CD4-positive, alpha-beta T cell treated with Interleukin-15 for 4 hours (primary cell): Measurements from ENCODE around the gene EYA4.

Experiments used
- DNase-seq: peaks from one replicate; pipeline ENCODE4 v3.0.0-alpha.2; 2020; ENCODE audit warnings: low spot score

EYA4 gene

GRCh38 chr6:133456944-133457343 is 215.8 kb downstream of the EYA4 start:
- no peak for DNase-seq

DNA sequence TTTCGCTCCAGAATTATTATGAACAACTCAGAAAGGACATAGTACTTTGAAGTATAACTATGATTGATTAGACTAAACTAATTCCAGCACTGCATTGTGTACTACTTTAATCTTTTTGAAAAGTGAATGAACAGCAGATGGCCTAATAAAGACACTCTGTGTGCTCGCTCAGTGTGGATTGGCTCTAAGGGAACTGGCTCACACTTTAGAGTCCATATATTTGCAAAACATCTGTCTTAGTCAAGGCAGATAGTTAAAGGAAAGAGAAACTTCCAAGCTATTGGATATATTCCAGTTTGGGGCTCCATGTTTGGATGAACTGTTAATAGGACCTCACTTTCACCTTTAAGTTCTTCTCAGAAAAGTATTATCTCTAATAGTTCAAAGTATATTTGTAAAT is 218.9 kb downstream of the EYA4 start:
- DNase-seq, result no peak

GRCh38 chr6:133463790-133464189 is 222.6 kb downstream of the EYA4 start:
- no peak for DNase-seq

GRCh38 chr6:133466680-133467079 is 225.5 kb downstream of the EYA4 start:
- DNase-seq, result no peak

DNA sequence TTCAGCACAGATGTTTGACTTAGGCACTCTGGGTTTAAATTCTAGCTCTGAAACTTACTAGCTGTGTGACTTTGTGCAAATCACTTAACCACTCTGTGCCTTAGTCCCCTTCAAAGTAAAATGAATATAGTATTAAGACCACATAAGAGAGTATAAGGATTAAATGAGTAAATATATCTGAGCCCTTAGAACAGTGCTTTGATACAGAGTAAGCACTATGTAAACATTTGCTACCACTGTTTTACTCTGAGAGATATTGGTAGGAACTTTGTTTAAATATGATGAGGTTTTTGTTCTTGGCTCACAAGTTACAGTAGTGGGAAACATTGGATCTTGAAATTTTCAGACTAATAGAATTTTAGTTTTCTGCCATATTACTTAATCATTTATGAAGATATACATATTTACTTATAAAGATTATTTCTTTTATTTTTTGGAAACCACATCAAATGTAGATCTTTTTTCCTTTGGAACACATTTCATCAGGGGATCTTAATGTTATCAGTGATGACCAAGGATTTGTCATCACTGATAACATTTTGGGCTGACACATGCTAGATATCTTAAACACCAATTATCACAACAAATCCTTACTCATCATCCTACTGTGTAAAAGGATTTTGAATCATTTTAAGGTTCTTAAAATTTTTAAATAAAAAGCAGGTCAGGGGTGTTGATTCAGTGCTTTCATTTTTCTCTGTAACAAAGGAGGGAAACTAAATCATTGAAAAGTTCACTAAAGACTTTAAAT is 226.2 kb downstream of the EYA4 start:
- no peak for DNase-seq

GRCh38 chr6:133467982-133468380 is 226.8 kb downstream of the EYA4 start:
- no peak for DNase-seq

DNA sequence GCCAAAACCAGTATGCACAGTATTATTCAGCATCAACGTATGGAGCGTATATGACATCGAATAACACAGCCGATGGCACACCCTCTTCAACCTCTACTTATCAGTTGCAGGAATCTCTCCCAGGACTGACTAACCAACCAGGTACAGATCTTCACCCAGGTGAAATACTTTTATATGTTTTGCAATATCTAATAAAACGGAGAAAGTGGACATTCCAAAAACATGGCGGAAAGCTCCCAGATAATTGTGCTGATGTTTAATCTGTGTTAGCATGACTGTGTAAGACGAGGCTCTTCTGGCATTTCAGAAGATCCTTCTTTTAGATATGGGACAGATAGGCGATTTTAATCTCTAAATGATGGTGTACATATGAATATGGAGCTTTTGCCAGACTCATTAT is 227.4 kb downstream of the EYA4 start:
- no peak for DNase-seq

- no peak for DNase-seq
Observed at GRCh38 chr6:133474516-133474915, 233.4 kb downstream of the EYA4 start.

GRCh38 chr6:133478673-133479072 is 237.5 kb downstream of the EYA4 start:
- DNase-seq, result no peak

- DNase-seq, result no peak
Observed at GRCh38 chr6:133487174-133487573, 246.0 kb downstream of the EYA4 start.

DNA sequence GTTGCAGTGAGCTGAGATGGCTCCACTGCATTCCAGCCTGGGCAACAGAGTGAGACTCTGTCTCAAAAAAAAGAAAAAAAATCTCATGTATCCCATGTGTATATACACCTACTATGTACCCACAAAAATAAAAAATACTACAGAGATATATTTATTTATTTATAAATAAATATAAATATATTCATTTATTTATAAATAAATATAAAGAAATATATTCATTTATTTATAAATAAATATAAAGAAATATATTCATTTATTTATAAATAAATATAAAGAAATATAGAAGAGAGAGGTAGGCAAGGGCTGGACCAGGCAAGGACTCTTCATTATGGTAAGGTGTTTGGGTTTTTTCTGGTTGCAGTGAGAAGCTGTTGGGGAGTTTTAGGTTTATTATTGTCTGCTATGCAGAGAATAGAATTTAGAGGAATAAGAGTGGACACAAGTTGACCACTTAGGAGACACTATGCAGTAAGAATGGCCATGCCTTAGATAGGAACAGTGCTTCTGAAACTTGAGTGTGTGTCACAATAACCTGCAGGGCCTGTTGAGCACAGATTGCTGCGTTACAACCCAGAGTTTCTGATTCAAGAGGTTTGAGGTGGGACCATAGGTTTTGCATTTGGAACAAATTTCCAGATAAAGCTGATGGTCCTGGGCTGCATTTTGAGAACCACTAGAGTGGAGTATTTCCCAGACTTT is 254.2 kb downstream of the EYA4 start:
- DNase-seq, result no peak

- DNase-seq, result no peak
Observed at GRCh38 chr6:133499662-133500061, 258.5 kb downstream of the EYA4 start.

DNA sequence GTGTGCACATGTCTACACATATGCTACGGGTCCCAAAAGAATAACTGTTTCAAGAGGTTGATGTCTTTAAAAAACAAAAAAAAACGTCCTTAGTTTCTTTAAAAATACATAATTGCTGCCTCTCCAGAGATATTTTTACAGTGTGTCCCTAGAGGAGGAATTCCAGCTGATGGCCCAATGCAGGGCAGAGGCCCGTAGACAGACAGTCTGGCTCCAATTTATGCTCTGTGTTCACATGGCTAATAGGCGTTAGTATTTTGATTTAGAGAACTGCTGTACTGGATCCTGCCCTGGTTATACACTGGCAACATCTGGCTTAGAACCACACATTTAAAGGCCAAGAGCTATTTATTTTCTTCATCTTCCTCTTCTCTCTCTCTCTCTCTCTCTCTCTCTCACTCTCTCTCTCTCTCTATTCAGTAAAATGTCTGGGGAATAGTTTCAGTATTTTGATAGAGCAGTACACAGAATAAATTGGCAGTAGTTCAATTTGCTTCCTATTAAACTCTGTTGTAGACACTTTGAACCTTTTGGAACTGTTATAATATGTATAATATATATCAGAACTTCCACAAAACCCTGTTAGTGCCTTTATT is 260.6 kb downstream of the EYA4 start:
- no peak for DNase-seq

GRCh38 chr6:133502441-133503335 is 261.5 kb downstream of the EYA4 start:
- no peak for DNase-seq

- DNase-seq, result no peak
Observed at GRCh38 chr6:133503336-133503729, 262.2 kb downstream of the EYA4 start.

DNA sequence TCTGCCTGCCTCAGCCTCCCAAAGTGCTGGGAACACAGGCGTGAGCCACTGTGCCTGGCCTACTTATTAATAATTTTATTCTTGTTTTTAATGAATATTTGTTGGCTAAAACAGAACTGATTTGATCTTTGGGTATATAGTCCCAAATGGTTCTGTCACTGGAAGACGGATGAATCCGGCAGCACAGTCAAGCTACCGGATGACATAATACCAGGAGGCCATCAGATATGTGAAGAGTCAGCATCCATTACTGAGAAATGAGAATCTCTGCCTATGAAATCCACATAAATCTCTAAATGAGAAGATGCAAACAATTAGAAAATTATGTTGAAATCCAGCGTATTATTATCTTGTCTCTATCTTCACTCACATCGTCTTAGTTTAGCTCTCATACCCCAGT is 263.0 kb downstream of the EYA4 start:
- no peak for DNase-seq

DNA sequence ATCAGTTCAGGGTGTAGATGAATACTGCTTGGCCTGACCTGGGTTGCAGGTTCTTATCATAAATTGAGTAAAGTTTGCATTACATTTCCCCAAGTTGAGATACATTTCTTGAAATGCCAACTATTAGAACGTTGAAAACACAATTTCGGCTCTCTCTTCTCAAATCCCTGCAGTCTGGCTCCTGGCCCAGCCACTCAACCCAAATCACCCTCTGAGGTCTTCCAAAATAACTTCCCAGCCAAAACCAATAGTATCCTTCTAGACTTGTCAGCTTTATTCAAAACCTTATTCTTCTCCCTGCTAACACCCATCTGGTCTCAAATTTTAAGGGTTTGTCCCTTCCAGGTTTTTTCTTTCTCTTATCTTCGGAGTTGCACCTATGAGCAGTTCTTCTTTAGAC is 263.6 kb downstream of the EYA4 start:
- no peak for DNase-seq

- no peak for DNase-seq
Observed at GRCh38 chr6:133505681-133506080, 264.5 kb downstream of the EYA4 start.

DNA sequence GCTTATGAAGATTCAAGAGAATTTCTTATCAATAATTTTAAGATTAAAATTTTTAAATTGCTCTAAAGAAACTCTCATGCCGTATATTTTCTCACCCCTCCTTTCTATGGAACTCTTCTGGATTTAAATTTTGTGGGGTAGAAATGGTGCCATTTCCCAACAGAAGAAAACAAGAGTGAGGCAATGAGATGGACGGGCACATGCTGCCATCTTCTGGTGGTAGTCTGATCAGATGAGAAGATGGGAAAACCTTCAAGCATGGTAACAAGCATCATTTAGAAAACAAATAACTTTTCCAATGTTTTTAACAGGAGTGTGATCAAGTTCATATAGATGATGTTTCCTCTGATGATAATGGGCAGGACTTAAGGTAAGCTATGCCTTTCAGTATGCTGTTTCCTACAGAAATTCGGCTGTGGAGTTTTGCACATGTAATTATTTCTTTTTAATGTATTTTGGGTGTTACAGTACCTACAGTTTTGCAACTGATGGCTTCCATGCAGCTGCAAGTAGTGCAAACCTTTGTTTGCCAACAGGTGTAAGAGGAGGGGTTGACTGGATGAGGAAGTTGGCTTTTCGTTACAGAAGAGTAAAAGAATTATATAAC is 271.4 kb downstream of the EYA4 start:
- DNase-seq, result no peak

DNA sequence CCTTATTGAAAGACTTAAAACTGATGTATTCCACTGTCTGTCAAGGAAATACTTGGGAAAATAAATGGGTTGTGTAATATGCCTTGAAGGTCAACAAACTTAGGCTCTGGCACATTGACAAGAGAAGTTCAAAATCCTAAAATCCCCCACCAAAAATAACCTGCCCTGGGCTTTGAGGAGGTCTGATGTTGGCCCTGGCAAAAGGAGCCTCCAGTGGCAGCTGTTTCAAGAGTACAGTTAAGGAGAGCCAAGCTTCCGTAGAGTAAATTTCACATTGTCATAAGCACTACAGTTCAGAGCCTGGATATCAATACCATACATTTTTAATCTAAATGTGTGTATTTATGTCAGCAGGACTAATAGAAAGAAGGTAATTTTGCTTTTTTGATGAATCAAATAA is 282.7 kb downstream of the EYA4 start:
- no peak for DNase-seq

DNA sequence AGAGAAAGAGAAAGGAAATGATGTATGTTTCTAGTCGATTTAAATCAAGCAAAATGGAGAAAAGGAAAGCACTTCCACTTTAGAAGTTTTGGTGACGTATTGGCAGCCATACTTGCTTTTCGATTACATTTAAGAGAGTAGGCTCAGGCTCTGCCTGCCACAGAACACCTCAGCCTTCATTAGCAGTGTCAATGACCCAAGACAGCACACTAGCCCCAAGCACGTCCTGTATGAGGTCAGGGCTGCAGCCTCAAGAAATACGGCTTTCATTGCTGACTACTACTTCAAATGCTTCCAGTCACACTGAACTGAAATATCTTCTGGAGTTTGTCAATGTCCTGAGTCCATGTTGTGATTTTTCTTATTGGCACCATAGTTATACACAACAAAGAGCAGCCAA is 285.3 kb downstream of the EYA4 start:
- DNase-seq, result no peak

DNA sequence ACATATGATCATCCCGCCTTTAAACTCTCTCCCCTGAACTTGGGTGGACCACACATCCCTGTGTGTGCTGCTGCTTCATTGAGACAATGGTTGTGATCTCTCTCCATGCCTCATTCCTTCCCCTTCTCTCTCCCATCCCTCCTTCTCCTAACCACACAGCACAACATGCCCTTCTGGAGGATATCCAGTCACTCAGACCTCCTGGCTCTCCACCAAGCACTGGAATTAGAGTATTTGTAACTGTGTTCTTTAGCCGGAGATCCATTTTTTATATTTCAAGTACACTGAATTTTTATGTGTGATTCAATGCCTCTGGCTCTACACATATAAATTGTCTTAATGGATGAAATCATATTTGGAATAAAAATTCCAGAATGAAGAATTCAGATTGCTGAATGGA is 287.4 kb downstream of the EYA4 start:
- DNase-seq, result no peak
